Body of pancreas (tissue), 4 donors: Measurements from ENCODE around the gene MRPL14.

Experiments used
- POLR2A ChIP-seq, 3 donors: fragments of 450-650 bp; IDR thresholded peaks; one replicate each; pipeline ENCODE4 v1.6.1; 2016; ENCODE audit warnings: antibody characterized with exemption in 3 of 3, mild to moderate bottlenecking in 2 of 3
- TF ChIP-seq, protein P1 (sequence below), 7 experiments: fragments of 450-650 bp in 4 of 7; fragments of 200-600 bp in 3 of 7; sonication (generic) in 3 of 7; IDR thresholded peaks; one replicate each; pipeline ENCODE4 v1.5.1; 2016 to 2019; ENCODE audit warnings: antibody characterized with exemption in 7 of 7

DNA sequence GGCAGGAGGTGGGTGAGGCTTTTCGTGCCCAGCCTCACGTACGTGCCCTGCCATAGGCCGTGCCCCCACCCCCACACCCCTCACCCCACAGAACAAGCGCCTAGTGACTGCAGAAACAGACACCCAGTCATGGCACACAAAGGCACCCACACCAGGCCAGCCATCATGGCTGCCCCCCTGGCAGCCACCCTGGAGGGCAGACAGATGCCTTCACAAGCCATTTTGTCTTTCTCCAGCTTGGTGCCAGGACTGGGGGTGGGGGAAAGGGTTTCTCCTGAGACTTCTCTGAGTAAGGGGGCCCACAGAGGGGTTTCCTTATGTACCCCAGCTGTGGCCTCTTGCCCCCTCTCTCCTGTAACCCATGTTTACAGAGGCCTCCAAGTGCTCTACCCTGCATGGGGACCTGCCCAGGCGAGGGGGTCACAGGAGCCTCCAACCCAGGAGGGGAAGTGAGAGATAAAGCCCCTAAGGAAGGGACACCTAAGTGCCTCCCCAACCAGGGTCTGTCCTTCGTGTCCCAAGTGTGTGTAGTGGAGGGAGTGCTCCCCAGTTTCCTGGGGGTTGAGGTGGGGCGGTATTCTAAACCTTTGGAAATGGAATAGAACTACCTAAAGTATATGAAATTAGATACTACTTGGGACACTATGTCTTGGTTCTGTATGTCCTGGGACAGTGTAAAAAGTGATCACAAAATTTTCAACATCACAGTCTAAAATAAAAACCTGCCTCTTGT lies 49.9 kb downstream of the MRPL14 start:
- TF ChIP-seq, protein P1, sequence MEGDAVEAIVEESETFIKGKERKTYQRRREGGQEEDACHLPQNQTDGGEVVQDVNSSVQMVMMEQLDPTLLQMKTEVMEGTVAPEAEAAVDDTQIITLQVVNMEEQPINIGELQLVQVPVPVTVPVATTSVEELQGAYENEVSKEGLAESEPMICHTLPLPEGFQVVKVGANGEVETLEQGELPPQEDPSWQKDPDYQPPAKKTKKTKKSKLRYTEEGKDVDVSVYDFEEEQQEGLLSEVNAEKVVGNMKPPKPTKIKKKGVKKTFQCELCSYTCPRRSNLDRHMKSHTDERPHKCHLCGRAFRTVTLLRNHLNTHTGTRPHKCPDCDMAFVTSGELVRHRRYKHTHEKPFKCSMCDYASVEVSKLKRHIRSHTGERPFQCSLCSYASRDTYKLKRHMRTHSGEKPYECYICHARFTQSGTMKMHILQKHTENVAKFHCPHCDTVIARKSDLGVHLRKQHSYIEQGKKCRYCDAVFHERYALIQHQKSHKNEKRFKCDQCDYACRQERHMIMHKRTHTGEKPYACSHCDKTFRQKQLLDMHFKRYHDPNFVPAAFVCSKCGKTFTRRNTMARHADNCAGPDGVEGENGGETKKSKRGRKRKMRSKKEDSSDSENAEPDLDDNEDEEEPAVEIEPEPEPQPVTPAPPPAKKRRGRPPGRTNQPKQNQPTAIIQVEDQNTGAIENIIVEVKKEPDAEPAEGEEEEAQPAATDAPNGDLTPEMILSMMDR (IDR thresholded peaks at IDR 0.05), result no peak
- TF ChIP-seq POLR2A (IDR thresholded peaks at IDR 0.05), result no peak
